ENCODE data around the gene FNDC5. TPM values are rescaled to one million over a fixed set of nuclear protein-coding genes. Genes with fewer than 3 reads are reported as not detected.
A peak's percentile ranks its signal among the peaks of the same experiment; 100 is the strongest.

FNDC5 gene
- total and polyA plus RNA-seq, 4 donors, result 0.43 to 10.5 (median 2.0) TPM

DNA sequence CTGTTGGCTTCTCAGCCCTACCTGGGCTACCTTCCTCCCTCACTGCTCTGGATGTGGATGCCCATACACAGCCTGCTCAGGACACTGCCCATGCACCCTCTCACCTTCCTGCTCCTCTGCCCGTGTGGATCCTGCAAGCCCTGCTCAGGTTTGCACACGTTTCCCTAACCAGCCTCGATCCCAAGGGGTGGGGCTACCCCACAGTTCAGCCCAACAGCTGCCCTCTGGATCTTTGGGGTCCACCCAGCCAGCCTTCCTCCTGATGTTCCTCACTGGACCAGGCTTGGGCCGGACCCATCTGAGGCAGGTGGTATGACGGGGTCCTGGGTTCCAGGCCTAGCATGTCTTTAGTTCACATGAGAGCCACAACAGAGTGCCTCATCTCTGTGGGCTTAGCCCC, 25.7 kb upstream of the FNDC5 start:
- TF ChIP-seq NR2F2 (IDR thresholded peaks at IDR 0.05) (no peak), FOXA1 (IDR thresholded peaks at IDR 0.05) (no peak), RAD21 (IDR thresholded peaks at IDR 0.05) (no peak), HNF4A (conservative IDR thresholded peaks at IDR 0.05) (no peak), RXRA (IDR thresholded peaks at IDR 0.05) (no peak), HNF4G (IDR thresholded peaks at IDR 0.05) (no peak), EGR1 (IDR thresholded peaks at IDR 0.05; ENCODE audit: low read depth in 2 of 2) (no peak), GABPA (IDR thresholded peaks at IDR 0.05 in 1 of 2, conservative IDR thresholded peaks at IDR 0.05 in 1 of 2) (no peak), TAF1 (conservative IDR thresholded peaks at IDR 0.05) (no peak), SP1 (IDR thresholded peaks at IDR 0.05) (no peak), YY1 (IDR thresholded peaks at IDR 0.05) (no peak), FOXA2 (IDR thresholded peaks at IDR 0.05) (no peak), JUND (IDR thresholded peaks at IDR 0.05) (no peak)
- TF ChIP-seq, protein P1, sequence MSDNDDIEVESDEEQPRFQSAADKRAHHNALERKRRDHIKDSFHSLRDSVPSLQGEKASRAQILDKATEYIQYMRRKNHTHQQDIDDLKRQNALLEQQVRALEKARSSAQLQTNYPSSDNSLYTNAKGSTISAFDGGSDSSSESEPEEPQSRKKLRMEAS (IDR thresholded peaks at IDR 0.05), result no peak
- TF ChIP-seq, protein P2, sequence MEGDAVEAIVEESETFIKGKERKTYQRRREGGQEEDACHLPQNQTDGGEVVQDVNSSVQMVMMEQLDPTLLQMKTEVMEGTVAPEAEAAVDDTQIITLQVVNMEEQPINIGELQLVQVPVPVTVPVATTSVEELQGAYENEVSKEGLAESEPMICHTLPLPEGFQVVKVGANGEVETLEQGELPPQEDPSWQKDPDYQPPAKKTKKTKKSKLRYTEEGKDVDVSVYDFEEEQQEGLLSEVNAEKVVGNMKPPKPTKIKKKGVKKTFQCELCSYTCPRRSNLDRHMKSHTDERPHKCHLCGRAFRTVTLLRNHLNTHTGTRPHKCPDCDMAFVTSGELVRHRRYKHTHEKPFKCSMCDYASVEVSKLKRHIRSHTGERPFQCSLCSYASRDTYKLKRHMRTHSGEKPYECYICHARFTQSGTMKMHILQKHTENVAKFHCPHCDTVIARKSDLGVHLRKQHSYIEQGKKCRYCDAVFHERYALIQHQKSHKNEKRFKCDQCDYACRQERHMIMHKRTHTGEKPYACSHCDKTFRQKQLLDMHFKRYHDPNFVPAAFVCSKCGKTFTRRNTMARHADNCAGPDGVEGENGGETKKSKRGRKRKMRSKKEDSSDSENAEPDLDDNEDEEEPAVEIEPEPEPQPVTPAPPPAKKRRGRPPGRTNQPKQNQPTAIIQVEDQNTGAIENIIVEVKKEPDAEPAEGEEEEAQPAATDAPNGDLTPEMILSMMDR (IDR thresholded peaks at IDR 0.05; ENCODE audit: low read depth, low read length, missing input control), result no peak
- TF ChIP-seq, protein P3, sequence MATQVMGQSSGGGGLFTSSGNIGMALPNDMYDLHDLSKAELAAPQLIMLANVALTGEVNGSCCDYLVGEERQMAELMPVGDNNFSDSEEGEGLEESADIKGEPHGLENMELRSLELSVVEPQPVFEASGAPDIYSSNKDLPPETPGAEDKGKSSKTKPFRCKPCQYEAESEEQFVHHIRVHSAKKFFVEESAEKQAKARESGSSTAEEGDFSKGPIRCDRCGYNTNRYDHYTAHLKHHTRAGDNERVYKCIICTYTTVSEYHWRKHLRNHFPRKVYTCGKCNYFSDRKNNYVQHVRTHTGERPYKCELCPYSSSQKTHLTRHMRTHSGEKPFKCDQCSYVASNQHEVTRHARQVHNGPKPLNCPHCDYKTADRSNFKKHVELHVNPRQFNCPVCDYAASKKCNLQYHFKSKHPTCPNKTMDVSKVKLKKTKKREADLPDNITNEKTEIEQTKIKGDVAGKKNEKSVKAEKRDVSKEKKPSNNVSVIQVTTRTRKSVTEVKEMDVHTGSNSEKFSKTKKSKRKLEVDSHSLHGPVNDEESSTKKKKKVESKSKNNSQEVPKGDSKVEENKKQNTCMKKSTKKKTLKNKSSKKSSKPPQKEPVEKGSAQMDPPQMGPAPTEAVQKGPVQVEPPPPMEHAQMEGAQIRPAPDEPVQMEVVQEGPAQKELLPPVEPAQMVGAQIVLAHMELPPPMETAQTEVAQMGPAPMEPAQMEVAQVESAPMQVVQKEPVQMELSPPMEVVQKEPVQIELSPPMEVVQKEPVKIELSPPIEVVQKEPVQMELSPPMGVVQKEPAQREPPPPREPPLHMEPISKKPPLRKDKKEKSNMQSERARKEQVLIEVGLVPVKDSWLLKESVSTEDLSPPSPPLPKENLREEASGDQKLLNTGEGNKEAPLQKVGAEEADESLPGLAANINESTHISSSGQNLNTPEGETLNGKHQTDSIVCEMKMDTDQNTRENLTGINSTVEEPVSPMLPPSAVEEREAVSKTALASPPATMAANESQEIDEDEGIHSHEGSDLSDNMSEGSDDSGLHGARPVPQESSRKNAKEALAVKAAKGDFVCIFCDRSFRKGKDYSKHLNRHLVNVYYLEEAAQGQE (IDR thresholded peaks at IDR 0.05), result no peak
- TF ChIP-seq, protein P4, sequence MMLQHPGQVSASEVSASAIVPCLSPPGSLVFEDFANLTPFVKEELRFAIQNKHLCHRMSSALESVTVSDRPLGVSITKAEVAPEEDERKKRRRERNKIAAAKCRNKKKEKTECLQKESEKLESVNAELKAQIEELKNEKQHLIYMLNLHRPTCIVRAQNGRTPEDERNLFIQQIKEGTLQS (IDR thresholded peaks at IDR 0.05), result no peak
- no peak overlapping the region for H3K27ac ChIP-seq (ENCODE audit: low read depth in 1 of 2, low read length in 2 of 2)
- H3K4me3 ChIP-seq (ENCODE audit: low read depth in 1 of 3, low read length in 3 of 3), result no peak overlapping the region
- no peaks in the 10 kb centered on the region for H3K27me3 ChIP-seq (ENCODE audit: control insufficient read depth in 4 of 4, insufficient read depth in 4 of 4, low read length in 3 of 4)
- 89% methylated on average over 5 of the region's 5 CpGs for WGBS
- H3K9ac ChIP-seq (ENCODE audit: low read depth in 1 of 2, low read length in 2 of 2), result no peak overlapping the region
- H3K36me3 ChIP-seq (ENCODE audit: control insufficient read depth in 4 of 4, insufficient read depth in 3 of 4, low read depth in 1 of 4, low read length in 3 of 4), result no peaks in the 10 kb centered on the region
- H3K9me3 ChIP-seq (ENCODE audit: control insufficient read depth in 4 of 4, low read length in 3 of 4), result no peaks in the 10 kb centered on the region
- H3K4me1 ChIP-seq (ENCODE audit: control insufficient read depth in 4 of 4, insufficient read depth in 4 of 4, low read length in 3 of 4), result peaks cover under 1 to 19% (median 9%) of the 10 kb centered on the region in 4 donors
- DNase-seq (ENCODE audit: low spot score), result no peak

DNA sequence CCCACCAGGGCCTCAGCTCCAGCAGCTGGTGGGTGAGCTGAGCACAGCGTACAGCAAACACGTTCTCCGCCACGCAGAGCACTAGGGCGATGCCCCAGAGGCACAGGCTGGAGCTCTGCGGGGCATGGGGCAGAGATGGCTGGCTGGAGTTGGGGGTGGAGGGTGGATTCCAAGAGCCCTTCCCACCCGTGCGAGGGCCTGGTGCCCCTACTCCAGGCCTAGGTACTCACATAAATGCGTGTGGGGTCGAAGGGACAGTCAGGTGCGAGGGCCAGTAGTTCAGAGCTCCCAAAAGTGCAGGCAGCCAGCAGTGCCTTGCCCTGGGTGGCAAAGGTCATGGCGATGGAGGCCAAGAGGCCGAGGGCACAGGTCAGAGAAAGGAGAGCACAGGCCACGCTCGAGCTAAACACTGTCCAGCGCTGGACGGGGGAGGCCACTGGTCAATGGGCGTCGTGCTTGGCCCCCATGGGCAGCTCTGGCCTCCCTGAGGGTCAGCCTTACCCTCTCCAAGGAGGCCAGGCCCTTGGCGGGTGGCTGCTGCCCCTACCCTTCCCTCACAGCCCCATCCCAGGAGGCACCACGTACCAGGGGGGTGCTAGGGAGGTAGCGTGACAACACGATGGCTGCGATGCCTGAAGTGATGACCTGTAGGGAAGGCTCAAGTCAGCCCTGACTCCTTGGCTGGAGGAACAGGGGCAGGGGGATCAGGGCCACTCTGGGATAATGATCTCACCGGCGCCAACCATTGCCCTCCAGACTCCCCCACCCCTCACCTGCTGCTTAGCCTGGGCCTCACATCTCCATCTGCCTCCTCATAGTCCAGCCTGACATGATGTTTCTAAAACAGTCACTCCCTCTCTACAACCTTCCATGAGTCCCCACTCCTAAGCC, 24.9 kb upstream of the FNDC5 start:
- DNase-seq (ENCODE audit: low spot score), result no peak
- H3K27me3 ChIP-seq (ENCODE audit: control insufficient read depth in 4 of 4, insufficient read depth in 4 of 4, low read length in 3 of 4), result no peaks in the 10 kb centered on the region
- no peak overlapping the region for H3K4me3 ChIP-seq (ENCODE audit: low read depth in 1 of 3, low read length in 3 of 3)
- H3K4me1 ChIP-seq (ENCODE audit: control insufficient read depth in 4 of 4, insufficient read depth in 4 of 4, low read length in 3 of 4), result peaks cover 0 to 14% (median 6%) of the 10 kb centered on the region in 4 donors
- H3K9me3 ChIP-seq (ENCODE audit: control insufficient read depth in 4 of 4, low read length in 3 of 4), result no peaks in the 10 kb centered on the region
- no peak overlapping the region for H3K27ac ChIP-seq (ENCODE audit: low read depth in 1 of 2, low read length in 2 of 2)
- H3K36me3 ChIP-seq (ENCODE audit: control insufficient read depth in 4 of 4, insufficient read depth in 3 of 4, low read depth in 1 of 4, low read length in 3 of 4), result no peaks in the 10 kb centered on the region
- 68% methylated on average over 26 of the region's 26 CpGs for WGBS
- no peak overlapping the region for H3K9ac ChIP-seq (ENCODE audit: low read depth in 1 of 2, low read length in 2 of 2)
- TF ChIP-seq, protein P3 (IDR thresholded peaks at IDR 0.05), result no peak
- TF ChIP-seq EGR1 (IDR thresholded peaks at IDR 0.05; ENCODE audit: low read depth in 2 of 2) (no peak), RAD21 (IDR thresholded peaks at IDR 0.05) (no peak), FOXA2 (IDR thresholded peaks at IDR 0.05) (no peak), JUND (IDR thresholded peaks at IDR 0.05) (no peak), HNF4A (conservative IDR thresholded peaks at IDR 0.05) (peak; percentile 93 to 95), YY1 (IDR thresholded peaks at IDR 0.05) (no peak), TAF1 (conservative IDR thresholded peaks at IDR 0.05) (no peak), NR2F2 (IDR thresholded peaks at IDR 0.05) (peak; percentile 60)
- TF ChIP-seq, protein P1 (IDR thresholded peaks at IDR 0.05), result no peak
- TF ChIP-seq, protein P5, sequence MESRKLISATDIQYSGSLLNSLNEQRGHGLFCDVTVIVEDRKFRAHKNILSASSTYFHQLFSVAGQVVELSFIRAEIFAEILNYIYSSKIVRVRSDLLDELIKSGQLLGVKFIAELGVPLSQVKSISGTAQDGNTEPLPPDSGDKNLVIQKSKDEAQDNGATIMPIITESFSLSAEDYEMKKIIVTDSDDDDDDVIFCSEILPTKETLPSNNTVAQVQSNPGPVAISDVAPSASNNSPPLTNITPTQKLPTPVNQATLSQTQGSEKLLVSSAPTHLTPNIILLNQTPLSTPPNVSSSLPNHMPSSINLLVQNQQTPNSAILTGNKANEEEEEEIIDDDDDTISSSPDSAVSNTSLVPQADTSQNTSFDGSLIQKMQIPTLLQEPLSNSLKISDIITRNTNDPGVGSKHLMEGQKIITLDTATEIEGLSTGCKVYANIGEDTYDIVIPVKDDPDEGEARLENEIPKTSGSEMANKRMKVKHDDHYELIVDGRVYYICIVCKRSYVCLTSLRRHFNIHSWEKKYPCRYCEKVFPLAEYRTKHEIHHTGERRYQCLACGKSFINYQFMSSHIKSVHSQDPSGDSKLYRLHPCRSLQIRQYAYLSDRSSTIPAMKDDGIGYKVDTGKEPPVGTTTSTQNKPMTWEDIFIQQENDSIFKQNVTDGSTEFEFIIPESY (IDR thresholded peaks at IDR 0.05), result no peak
- TF ChIP-seq, protein P4 (IDR thresholded peaks at IDR 0.05), result no peak
